ENCODE measurements around the gene MRPS17. TPM values are rescaled to one million over a fixed set of nuclear protein-coding genes. Genes with fewer than 3 reads are reported as not detected.

The MRPS17 gene
- total RNA-seq, 1 donor from 2014 or later = 12.9 TPM

DNA sequence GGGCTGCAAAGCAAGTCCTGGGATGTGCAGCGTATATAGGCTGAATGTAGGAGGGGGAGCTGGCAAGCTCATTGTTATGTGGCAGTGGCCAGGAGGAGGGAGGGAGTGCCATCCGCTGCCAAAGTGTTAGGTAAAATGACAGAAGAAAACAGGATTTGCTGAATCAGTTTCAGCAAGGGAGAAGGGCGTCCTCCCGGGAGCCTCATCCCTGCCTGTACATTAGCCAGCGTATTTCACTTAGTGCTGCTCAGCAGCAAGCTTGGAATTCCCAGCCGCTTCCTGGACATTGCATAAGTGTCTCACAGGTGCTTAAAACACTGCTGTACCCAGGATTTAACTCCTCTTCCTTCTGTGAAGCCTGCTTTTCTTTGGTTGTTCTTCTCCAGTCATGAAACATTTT, 15.2 kb downstream of the MRPS17 start:
- no peaks in the 10 kb centered on the region for H3K27me3 ChIP-seq (ENCODE audit: control insufficient read depth, insufficient read depth, low read length)
- no peaks in the 10 kb centered on the region for H3K36me3 ChIP-seq (ENCODE audit: control insufficient read depth, insufficient read depth, low read length)
- no peak for DNase-seq (ENCODE audit: low read depth)
- H3K4me3 ChIP-seq (ENCODE audit: low read depth, low read length) = no peak overlapping the region
- TF ChIP-seq, protein P1, sequence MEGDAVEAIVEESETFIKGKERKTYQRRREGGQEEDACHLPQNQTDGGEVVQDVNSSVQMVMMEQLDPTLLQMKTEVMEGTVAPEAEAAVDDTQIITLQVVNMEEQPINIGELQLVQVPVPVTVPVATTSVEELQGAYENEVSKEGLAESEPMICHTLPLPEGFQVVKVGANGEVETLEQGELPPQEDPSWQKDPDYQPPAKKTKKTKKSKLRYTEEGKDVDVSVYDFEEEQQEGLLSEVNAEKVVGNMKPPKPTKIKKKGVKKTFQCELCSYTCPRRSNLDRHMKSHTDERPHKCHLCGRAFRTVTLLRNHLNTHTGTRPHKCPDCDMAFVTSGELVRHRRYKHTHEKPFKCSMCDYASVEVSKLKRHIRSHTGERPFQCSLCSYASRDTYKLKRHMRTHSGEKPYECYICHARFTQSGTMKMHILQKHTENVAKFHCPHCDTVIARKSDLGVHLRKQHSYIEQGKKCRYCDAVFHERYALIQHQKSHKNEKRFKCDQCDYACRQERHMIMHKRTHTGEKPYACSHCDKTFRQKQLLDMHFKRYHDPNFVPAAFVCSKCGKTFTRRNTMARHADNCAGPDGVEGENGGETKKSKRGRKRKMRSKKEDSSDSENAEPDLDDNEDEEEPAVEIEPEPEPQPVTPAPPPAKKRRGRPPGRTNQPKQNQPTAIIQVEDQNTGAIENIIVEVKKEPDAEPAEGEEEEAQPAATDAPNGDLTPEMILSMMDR (IDR thresholded peaks at IDR 0.05; ENCODE audit: insufficient read depth, low read length, poor library complexity, severe bottlenecking) = no peak

DNA sequence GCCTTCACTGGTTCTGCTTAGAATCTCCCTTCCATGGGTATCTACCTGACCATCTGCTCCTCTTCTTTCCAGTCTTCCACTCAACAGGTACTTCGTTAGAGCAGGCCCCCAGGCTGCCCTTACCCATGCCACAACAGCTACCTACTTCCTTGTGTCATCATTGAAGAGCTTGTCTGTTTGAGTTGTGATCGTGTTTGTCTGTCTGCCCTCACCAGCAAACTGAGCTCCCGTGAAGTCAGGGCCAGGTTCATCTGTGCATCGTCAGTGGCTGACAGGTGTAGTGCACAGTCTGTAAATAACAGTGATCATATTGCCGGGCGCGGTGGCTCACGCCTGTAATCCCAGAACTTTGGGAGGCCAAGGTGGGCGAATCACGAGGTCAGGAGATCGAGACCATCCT, 17.7 kb downstream of the MRPS17 start:
- Histone ChIP-seq H3K4me3 (ENCODE audit: low read depth, low read length) (no peak overlapping the region), H3K27me3 (ENCODE audit: control insufficient read depth, insufficient read depth, low read length) (no peaks in the 10 kb centered on the region), H3K36me3 (ENCODE audit: control insufficient read depth, insufficient read depth, low read length) (no peaks in the 10 kb centered on the region)
- no peak for DNase-seq (ENCODE audit: low read depth)
- TF ChIP-seq, protein P1 (IDR thresholded peaks at IDR 0.05; ENCODE audit: insufficient read depth, low read length, poor library complexity, severe bottlenecking) = no peak

DNA sequence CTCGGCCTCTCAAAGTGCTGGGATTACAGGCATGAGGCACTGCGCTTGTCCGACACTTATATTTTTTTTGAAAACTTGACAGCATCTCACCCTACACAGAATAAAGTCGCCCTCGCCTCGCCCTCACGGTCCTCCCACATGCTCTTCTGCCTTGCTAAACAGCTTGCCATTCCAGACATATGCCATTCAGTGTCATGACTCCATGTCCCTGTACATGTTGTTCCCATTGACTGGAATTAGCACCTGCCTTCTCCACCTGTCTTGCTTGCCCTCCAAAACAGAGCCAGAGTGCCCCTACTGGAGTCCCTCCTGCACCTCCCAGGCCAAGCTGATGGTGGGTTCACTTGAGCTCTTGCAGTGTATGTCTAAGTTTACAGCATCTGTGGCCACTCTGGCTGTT, 18.9 kb downstream of the MRPS17 start:
- no peak for DNase-seq (ENCODE audit: low read depth)
- TF ChIP-seq, protein P1 (IDR thresholded peaks at IDR 0.05; ENCODE audit: insufficient read depth, low read length, poor library complexity, severe bottlenecking) = no peak
- H3K4me3 ChIP-seq (ENCODE audit: low read depth, low read length) = no peak overlapping the region
- H3K36me3 ChIP-seq (ENCODE audit: control insufficient read depth, insufficient read depth, low read length) = no peaks in the 10 kb centered on the region
- no peaks in the 10 kb centered on the region for H3K27me3 ChIP-seq (ENCODE audit: control insufficient read depth, insufficient read depth, low read length)

DNA sequence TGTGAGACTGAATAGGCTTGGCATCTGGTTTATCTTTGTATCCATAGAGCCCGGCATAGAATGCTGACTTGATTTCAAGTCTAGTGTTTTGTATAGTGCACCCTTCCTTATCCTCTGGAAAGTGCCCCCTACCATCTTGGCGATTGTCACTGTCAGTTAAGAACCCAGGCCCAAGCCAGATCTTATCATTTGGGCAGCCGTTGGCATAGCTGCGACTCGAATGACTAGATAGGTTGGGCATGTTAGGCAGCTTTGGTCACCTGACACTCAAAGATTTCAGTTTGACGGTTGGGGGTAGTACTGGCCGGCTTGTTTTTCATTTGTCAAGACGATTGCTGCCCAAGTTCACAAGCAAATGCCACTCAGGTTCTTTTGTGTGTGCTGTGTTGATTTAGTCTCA, 19.3 kb downstream of the MRPS17 start:
- H3K36me3 ChIP-seq (ENCODE audit: control insufficient read depth, insufficient read depth, low read length) = no peaks in the 10 kb centered on the region
- TF ChIP-seq, protein P1 (IDR thresholded peaks at IDR 0.05; ENCODE audit: insufficient read depth, low read length, poor library complexity, severe bottlenecking) = no peak
- no peak for DNase-seq (ENCODE audit: low read depth)
- H3K27me3 ChIP-seq (ENCODE audit: control insufficient read depth, insufficient read depth, low read length) = no peaks in the 10 kb centered on the region
- no peak overlapping the region for H3K4me3 ChIP-seq (ENCODE audit: low read depth, low read length)

DNA sequence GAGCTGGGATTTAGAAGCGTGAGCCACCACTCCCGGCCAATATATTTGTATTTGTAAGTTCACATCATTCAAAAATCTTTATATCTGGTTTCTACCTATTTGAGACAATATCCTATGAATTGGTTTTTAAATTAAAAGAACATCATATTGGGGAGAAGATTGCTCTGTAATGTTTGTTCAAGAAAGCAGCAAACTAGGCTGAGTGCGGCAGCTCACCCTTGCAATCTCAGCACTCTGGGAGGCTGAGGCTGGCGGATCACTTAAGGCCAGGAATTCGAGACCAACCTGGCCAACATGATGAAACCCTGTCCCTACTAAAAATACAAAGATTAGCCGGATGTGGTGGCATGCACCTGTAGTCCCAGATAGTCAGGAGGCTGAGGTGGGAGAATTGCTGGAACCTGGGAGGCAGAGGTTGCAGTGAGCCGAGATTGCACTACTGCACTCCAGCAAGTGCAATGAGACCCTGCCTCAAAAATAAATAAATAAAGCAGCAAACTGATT, 22.1 kb downstream of the MRPS17 start:
- TF ChIP-seq, protein P1 (IDR thresholded peaks at IDR 0.05; ENCODE audit: insufficient read depth, low read length, poor library complexity, severe bottlenecking) = no peak
- no peaks in the 10 kb centered on the region for H3K36me3 ChIP-seq (ENCODE audit: control insufficient read depth, insufficient read depth, low read length)
- DNase-seq (ENCODE audit: low read depth) = no peak

DNA sequence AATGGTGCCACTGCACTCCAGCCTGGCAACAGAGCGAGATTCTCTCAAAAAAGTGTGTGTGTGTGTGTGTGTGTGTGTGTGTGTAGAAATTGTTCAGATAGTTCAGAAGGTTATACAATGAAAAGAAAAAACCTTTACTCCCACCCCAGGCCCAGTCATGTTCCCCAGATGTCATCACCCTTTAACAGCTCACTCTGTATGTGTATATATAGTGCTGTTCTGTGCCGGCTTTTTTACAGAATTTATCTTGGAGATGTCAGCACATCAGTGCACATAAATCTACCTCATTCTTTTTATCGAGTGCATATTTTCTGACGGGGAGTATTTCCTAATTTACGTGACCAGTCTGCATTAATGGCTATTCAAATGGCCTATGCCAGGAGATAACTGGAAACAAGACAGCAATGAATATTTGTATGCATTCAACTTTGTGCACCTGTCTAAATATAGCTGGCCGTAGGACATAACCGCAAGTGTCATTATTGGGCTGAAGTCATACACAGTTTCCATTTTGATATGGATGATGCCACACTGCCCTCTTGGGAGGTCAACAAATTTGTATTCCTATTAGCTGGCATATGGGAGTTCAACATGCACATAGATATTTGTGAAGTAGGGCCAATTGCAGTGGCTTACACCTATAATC, 24.4 kb downstream of the MRPS17 start:
- H3K36me3 ChIP-seq (ENCODE audit: control insufficient read depth, insufficient read depth, low read length) = no peaks in the 10 kb centered on the region
- no peak overlapping the region for H3K4me3 ChIP-seq (ENCODE audit: low read depth, low read length)
- no peaks in the 10 kb centered on the region for H3K27me3 ChIP-seq (ENCODE audit: control insufficient read depth, insufficient read depth, low read length)
- TF ChIP-seq, protein P1 (IDR thresholded peaks at IDR 0.05; ENCODE audit: insufficient read depth, low read length, poor library complexity, severe bottlenecking) = no peak
- DNase-seq (ENCODE audit: low read depth) = no peak

More for the DNA sequence above, 22.1 kb downstream of the MRPS17 start:
- Histone ChIP-seq H3K4me3 (ENCODE audit: low read depth, low read length) (no peak overlapping the region), H3K27me3 (ENCODE audit: control insufficient read depth, insufficient read depth, low read length) (no peaks in the 10 kb centered on the region)
